Liver (tissue), 3 donors: ENCODE data around the gene KIAA0825.

Source experiments
- NR2F2 ChIP-seq: IDR thresholded peaks from 2 replicates; pipeline ENCODE4 v1.6.1; 2016; ENCODE audit warnings: antibody characterized with exemption
- TAF1 ChIP-seq: conservative IDR thresholded peaks from 2 replicates; pipeline ENCODE4 v1.6.1; 2016; ENCODE audit warnings: antibody characterized with exemption, mild to moderate bottlenecking
- TF ChIP-seq, protein P1 (sequence below): fragments of 150-350 bp; IDR thresholded peaks from 2 replicates; pipeline ENCODE4 v1.5.1; 2017; ENCODE audit warnings: improper control_type of control experiment, low read depth, low read length; ENCODE audit not compliant: missing input control
- donor health status: healthy.
- donor health status: healthy.

- TF ChIP-seq NR2F2 (no peak), TAF1 (no peak)
- TF ChIP-seq, protein P1, sequence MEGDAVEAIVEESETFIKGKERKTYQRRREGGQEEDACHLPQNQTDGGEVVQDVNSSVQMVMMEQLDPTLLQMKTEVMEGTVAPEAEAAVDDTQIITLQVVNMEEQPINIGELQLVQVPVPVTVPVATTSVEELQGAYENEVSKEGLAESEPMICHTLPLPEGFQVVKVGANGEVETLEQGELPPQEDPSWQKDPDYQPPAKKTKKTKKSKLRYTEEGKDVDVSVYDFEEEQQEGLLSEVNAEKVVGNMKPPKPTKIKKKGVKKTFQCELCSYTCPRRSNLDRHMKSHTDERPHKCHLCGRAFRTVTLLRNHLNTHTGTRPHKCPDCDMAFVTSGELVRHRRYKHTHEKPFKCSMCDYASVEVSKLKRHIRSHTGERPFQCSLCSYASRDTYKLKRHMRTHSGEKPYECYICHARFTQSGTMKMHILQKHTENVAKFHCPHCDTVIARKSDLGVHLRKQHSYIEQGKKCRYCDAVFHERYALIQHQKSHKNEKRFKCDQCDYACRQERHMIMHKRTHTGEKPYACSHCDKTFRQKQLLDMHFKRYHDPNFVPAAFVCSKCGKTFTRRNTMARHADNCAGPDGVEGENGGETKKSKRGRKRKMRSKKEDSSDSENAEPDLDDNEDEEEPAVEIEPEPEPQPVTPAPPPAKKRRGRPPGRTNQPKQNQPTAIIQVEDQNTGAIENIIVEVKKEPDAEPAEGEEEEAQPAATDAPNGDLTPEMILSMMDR: no peak
Observed at GRCh38 chr5:94234987-94235386, 383.4 kb downstream of the KIAA0825 start.
